Endothelial cell of umbilical vein (primary cell): ENCODE results near the gene SLC11A1. TPM values are rescaled to one million over a fixed set of nuclear protein-coding genes. Genes with fewer than 3 reads are reported as not detected.

Experiments
- BruUV-seq: library from RNA; stranded (reverse); fragments of 400-500 nt; replicated peaks from 2 replicates; lab custom pipeline; 2021; lab: Mats Ljungman, UMichigan
- CTCF ChIA-PET: fragments of 300-600, 350-600 bp; sonication (Branson Sonifier 250); formaldehyde crosslinking; loops from one replicate; lab custom pipeline; 2021; ENCODE audit warnings: antibody characterized with exemption, inconsistent platforms; lab: Charles Lee
- POLR2A ChIA-PET: fragments of 300-600, 350-600 bp; sonication (Branson Sonifier 250); formaldehyde crosslinking; loops from one replicate; lab custom pipeline; 2021; ENCODE audit warnings: antibody characterized with exemption, inconsistent platforms; lab: Charles Lee
- DNase-seq: peaks from one replicate; pipeline ENCODE4 v3.0.0-alpha.2; 2011; ENCODE audit warnings: low read depth, low spot score
- FAIRE-seq: peaks from 2 replicates; lab custom pipeline; 2011; peaks lifted over from hg19 to GRCh38; lab: Jason Lieb, UNC
- H2AFZ ChIP-seq: 2 replicates; pipeline ENCODE4 v1.6.0; 2012; ENCODE audit warnings: low read depth, low read length, control low read depth, inconsistent platforms
- H3K27ac ChIP-seq: 2 replicates; pipeline ENCODE4 v1.5.1; 2011; ENCODE audit warnings: low read depth, mild to moderate bottlenecking, control low read depth, low read length, moderate library complexity; ENCODE audit not compliant: insufficient read depth
- H3K27me3 ChIP-seq, 2 experiments: 2 replicates each; pipeline versions ENCODE4 v1.6.0 to v1.6.1; 2011; ENCODE audit warnings: low read length in 2 of 2, mixed read lengths in 1 of 2; ENCODE audit not compliant: control insufficient read depth in 2 of 2, insufficient read depth in 2 of 2
- H3K36me3 ChIP-seq, 2 experiments: 2 replicates in 1 of 2; 3 replicates in 1 of 2; pipeline ENCODE4 v1.5.1; 2011; ENCODE audit warnings: low read length in 2 of 2, mild to moderate bottlenecking in 1 of 2, moderate library complexity in 1 of 2; ENCODE audit not compliant: control insufficient read depth in 2 of 2, insufficient read depth in 2 of 2; ENCODE audit errors: extremely low read depth in 1 of 2
- H3K4me1 ChIP-seq: 3 replicates; pipeline ENCODE4 v1.5.1; 2011; ENCODE audit warnings: mild to moderate bottlenecking, low read length; ENCODE audit not compliant: control insufficient read depth, insufficient read depth; ENCODE audit errors: extremely low read depth
- H3K4me2 ChIP-seq: 2 replicates; pipeline ENCODE4 v1.6.1; 2011; ENCODE audit warnings: low read length, control low read depth, mixed read lengths; ENCODE audit not compliant: insufficient read depth
- H3K4me3 ChIP-seq, 3 experiments: fragments of 200-600 bp in 1 of 3; sonication (generic), shearing (Covaris generic) in 1 of 3; replicated peaks in 1 of 3; 2 replicates each; pipeline ENCODE4 v1.5.1; 2011 to 2016; ENCODE audit warnings: control low read depth in 3 of 3, low read length in 3 of 3, mild to moderate bottlenecking in 2 of 3, inconsistent platforms in 1 of 3, low read depth in 1 of 3, moderate library complexity in 1 of 3; ENCODE audit not compliant: insufficient read depth in 1 of 3
- H3K79me2 ChIP-seq: 2 replicates; pipeline ENCODE4 v1.6.0; 2012; ENCODE audit warnings: low read length, inconsistent platforms; ENCODE audit not compliant: control insufficient read depth, insufficient read depth
- H3K9ac ChIP-seq: replicated peaks from 2 replicates; pipeline ENCODE3; 2011; ENCODE audit warnings: low read length, control low read depth; ENCODE audit not compliant: insufficient read depth; ENCODE audit errors: extremely low read depth
- H3K9me1 ChIP-seq: replicated peaks from 3 replicates; pipeline ENCODE4 v1.6.0; 2011; ENCODE audit warnings: mild to moderate bottlenecking, low read length; ENCODE audit not compliant: control insufficient read depth, insufficient read depth; ENCODE audit errors: extremely low read depth
- H3K9me3 ChIP-seq: replicated peaks from 2 replicates; pipeline ENCODE4 v1.5.1; 2012; ENCODE audit warnings: low read length, inconsistent platforms; ENCODE audit not compliant: control insufficient read depth, insufficient read depth
- H4K20me1 ChIP-seq: replicated peaks from 2 replicates; pipeline ENCODE3; 2011; ENCODE audit warnings: mild to moderate bottlenecking, low read length; ENCODE audit not compliant: control insufficient read depth, insufficient read depth; ENCODE audit errors: extremely low read depth
- EZH2 ChIP-seq: IDR thresholded peaks from 2 replicates; pipeline ENCODE4 v1.6.1; 2012; ENCODE audit warnings: borderline replicate concordance, low read depth, mild to moderate bottlenecking, moderate library complexity, low read length, inconsistent platforms; ENCODE audit not compliant: severe bottlenecking
- FOS ChIP-seq: IDR thresholded peaks from 2 replicates; pipeline ENCODE4 v1.6.1; 2011; ENCODE audit warnings: mild to moderate bottlenecking, low read length, moderate library complexity, borderline replicate concordance; ENCODE audit not compliant: insufficient read depth
- GATA2 ChIP-seq: IDR thresholded peaks from 2 replicates; pipeline ENCODE4 v1.7.0; 2011; ENCODE audit warnings: low read depth, mild to moderate bottlenecking, moderate library complexity, mixed read lengths, low read length; ENCODE audit not compliant: insufficient read length, insufficient read depth
- JUN ChIP-seq: IDR thresholded peaks from 2 replicates; pipeline ENCODE4 v1.6.1; 2011; ENCODE audit warnings: borderline replicate concordance, low read depth; ENCODE audit not compliant: insufficient read length, insufficient read depth
- MAX ChIP-seq: IDR thresholded peaks from 2 replicates; pipeline ENCODE4 v1.6.1; 2011; ENCODE audit not compliant: insufficient read depth, insufficient read length
- MYC ChIP-seq: IDR thresholded peaks from one replicate; pipeline ENCODE4 v1.6.1; 2011; ENCODE audit warnings: mild to moderate bottlenecking, low read depth, low read length
- POLR2A ChIP-seq: IDR thresholded peaks from 2 replicates; pipeline ENCODE4 v1.6.1; 2012; ENCODE audit warnings: low read depth, mild to moderate bottlenecking, control low read depth, low read length
- POLR2AphosphoS5 ChIP-seq: IDR thresholded peaks from 2 replicates; pipeline ENCODE4 v1.6.1; 2012; ENCODE audit warnings: low read depth, mild to moderate bottlenecking, control low read depth, low read length, moderate library complexity; ENCODE audit not compliant: insufficient read depth
- dilution Hi-C: fragments of 300-500 bp; cut with MboI; formaldehyde crosslinking; loops from one replicate; pipeline ENCODE4 v1.15.0; 2019; ENCODE audit warnings: low sequenced_read_pairs; ENCODE audit not compliant: extremely low pct_ligation_motif_present
- intact Hi-C: fragments of 100-400 bp; cut with micrococcal nuclease; formaldehyde crosslinking; loops from one replicate; pipeline ENCODE4 v1.10.0; 2022
- polyA plus RNA-seq, 4 experiments: library from polyadenylated mRNA; depleted of rRNA in 3 of 4; stranded (reverse) in 3 of 4; unstranded in 1 of 4; fragments of >200 nt; gene quantifications; 2 replicates each; pipeline versions ENCODE4 v1.2.1 to v1.2.3, GENCODE V29; 2011 to 2012; ENCODE audit warnings: missing spikeins in 1 of 4
- total RNA-seq: library from RNA; stranded (reverse); gene quantifications from 2 replicates; pipeline ENCODE4 v1.2.3, GENCODE V29; 2021
- TF ChIP-seq, protein P1 (sequence below), 2 donors: IDR thresholded peaks; 1 replicate in 1 of 2; 2 replicates in 1 of 2; pipeline ENCODE4 v1.5.1; 2011; ENCODE audit warnings: low read length in 2 of 2, mild to moderate bottlenecking in 2 of 2, moderate library complexity in 2 of 2, control low read depth in 1 of 2, inconsistent platforms in 1 of 2, low read depth in 1 of 2; ENCODE audit not compliant: insufficient read depth in 1 of 2; ENCODE audit errors: extremely low read depth in 1 of 2

The SLC11A1 gene
- total and polyA plus RNA-seq, 2 donors (not counting 3 experiments of a cell fraction or from before 2014, with no cell fraction given), result 0.03 TPM; not detected in 1

DNA sequence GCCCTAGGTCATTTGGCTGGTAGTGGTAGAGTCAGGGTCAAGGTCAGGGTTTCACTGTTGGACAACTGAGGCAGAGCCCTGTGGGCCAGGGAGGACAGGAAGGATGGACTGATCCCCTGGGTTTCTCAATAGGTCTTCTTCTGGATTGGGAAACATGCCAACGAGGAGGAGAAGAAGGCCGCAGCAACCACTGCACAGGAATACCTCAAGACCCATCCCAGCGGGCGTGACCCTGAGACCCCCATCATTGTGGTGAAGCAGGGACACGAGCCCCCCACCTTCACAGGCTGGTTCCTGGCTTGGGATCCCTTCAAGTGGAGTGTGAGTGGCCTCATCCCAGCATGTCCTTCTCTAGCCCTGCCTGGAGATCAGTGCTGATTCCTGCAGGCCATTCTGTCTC is 54.9 kb downstream of the SLC11A1 start:
- H3K79me2 ChIP-seq, result no peaks in the 10 kb centered on the region
- dilution Hi-C loops, result no loop called here
- H3K27ac ChIP-seq, result no peak overlapping the region
- FAIRE-seq (no peak), DNase-seq (no peak)
- H3K9me1 ChIP-seq, result no peaks in the 10 kb centered on the region
- H3K4me1 ChIP-seq, result no peaks in the 10 kb centered on the region
- TF ChIP-seq POLR2A (no peak), MAX (no peak), GATA2 (no peak), POLR2AphosphoS5 (no peak), MYC (no peak), JUN (no peak), EZH2 (no peak), FOS (no peak)
- TF ChIP-seq, protein P1, sequence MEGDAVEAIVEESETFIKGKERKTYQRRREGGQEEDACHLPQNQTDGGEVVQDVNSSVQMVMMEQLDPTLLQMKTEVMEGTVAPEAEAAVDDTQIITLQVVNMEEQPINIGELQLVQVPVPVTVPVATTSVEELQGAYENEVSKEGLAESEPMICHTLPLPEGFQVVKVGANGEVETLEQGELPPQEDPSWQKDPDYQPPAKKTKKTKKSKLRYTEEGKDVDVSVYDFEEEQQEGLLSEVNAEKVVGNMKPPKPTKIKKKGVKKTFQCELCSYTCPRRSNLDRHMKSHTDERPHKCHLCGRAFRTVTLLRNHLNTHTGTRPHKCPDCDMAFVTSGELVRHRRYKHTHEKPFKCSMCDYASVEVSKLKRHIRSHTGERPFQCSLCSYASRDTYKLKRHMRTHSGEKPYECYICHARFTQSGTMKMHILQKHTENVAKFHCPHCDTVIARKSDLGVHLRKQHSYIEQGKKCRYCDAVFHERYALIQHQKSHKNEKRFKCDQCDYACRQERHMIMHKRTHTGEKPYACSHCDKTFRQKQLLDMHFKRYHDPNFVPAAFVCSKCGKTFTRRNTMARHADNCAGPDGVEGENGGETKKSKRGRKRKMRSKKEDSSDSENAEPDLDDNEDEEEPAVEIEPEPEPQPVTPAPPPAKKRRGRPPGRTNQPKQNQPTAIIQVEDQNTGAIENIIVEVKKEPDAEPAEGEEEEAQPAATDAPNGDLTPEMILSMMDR (IDR thresholded peaks at IDR 0.05; ENCODE audit: extremely low read depth in 1 of 2, insufficient read depth in 1 of 2, low read depth in 1 of 2, low read length in 2 of 2), result no peak
- H3K36me3 ChIP-seq, result no peaks in the 10 kb centered on the region
- no peak overlapping the region for H3K4me3 ChIP-seq
- BruUV-seq, result no TSS peak
- H3K27me3 ChIP-seq, result no peaks in the 10 kb centered on the region
- CTCF ChIA-PET, result no interaction called here
- intact Hi-C loops, result no loop called here
- H3K4me2 ChIP-seq, result no peak overlapping the region
- no peak overlapping the region for H2AFZ ChIP-seq
- no peak overlapping the region for H3K9ac ChIP-seq
- POLR2A ChIA-PET, result no interaction called here
- no peaks in the 10 kb centered on the region for H4K20me1 ChIP-seq
- H3K9me3 ChIP-seq, result no peaks in the 10 kb centered on the region
